Prostate gland (tissue), 2 donors: ENCODE data around the gene ERMARD. TPM values are rescaled to one million over a fixed set of nuclear protein-coding genes. Genes with fewer than 3 reads are reported as not detected.

Experiments used
- DNase-seq: peaks from one replicate; pipeline ENCODE4 v3.0.0-alpha.2; 2019; ENCODE audit warnings: low spot score
- H3K27ac ChIP-seq, 2 donors: fragments of 200-600 bp; sonication (generic); 2 replicates each; pipeline ENCODE4 v1.5.1; 2017 to 2019
- H3K27me3 ChIP-seq: fragments of 200-600 bp; sonication (generic); replicated peaks from 2 replicates; pipeline ENCODE4 v1.5.1; 2019; ENCODE audit not compliant: insufficient read depth
- H3K36me3 ChIP-seq, 2 donors: fragments of 200-600 bp; sonication (generic); 1 replicate in 1 of 2; 2 replicates in 1 of 2; pipeline versions ENCODE4 v1.5.1 to v1.8.1; 2017 to 2019
- H3K4me1 ChIP-seq: fragments of 200-600 bp; sonication (generic); replicated peaks from 2 replicates; pipeline ENCODE4 v1.5.1; 2019
- H3K4me3 ChIP-seq, 2 donors: fragments of 200-600 bp; sonication (generic); 2 replicates each; pipeline ENCODE4 v1.5.1; 2017 to 2019
- H3K9me3 ChIP-seq: fragments of 200-600 bp; sonication (generic); 2 replicates; pipeline ENCODE4 v1.5.1; 2017
- CTCF ChIP-seq, 4 experiments: fragments of 200-600 bp in 2 of 4; fragments of 450-650 bp in 2 of 4; sonication (generic) in 2 of 4; IDR thresholded peaks; 1 replicate in 3 of 4; 2 replicates in 1 of 4; pipeline ENCODE4 v1.5.1; 2016 to 2019; ENCODE audit warnings: antibody characterized with exemption in 4 of 4, mild to moderate bottlenecking in 2 of 4, moderate library complexity in 2 of 4
- POLR2A ChIP-seq: fragments of 450-650 bp; IDR thresholded peaks from one replicate; pipeline ENCODE4 v1.6.1; 2016; ENCODE audit warnings: antibody characterized with exemption, mild to moderate bottlenecking
- POLR2AphosphoS5 ChIP-seq: sonication (generic); formaldehyde crosslinking; IDR thresholded peaks from one replicate; pipeline ENCODE4 v1.6.1; 2017; ENCODE audit warnings: antibody characterized with exemption
- WGBS: methylation state at CpG from one replicate; pipeline ENCODE4 v1.1.5; 2018; 5-methylcytosine and 5-hydroxymethylcytosine counted together
- intact Hi-C: fragments of 100-400 bp; cut with DNase I; formaldehyde crosslinking; loops from one replicate; pipeline ENCODE4 v1.14.2; 2022
- total RNA-seq, 2 donors: library from RNA; depleted of rRNA; stranded (reverse); fragments of >200 nt; gene quantifications; one replicate each; pipeline ENCODE4 v1.1.0, GENCODE V29; 2016

Gene ERMARD
- total RNA-seq, 2 donors from 2014 or later = 23.7 to 33.2 TPM

GRCh38 chr6:169766232-169766631 is 14.8 kb downstream of the ERMARD start:
- WGBS = 68% methylated on average over 5 of the region's 5 CpGs
- H3K4me3 ChIP-seq = no peak overlapping the region
- intact Hi-C loops = no loop called here

GRCh38 chr6:169766921-169767736 is 15.7 kb downstream of the ERMARD start:
- H3K36me3 ChIP-seq = peaks cover 0 to 5% of the 10 kb centered on the region in 2 donors
- H3K27ac ChIP-seq = no peak overlapping the region
- no peaks in the 10 kb centered on the region for H3K9me3 ChIP-seq
- intact Hi-C loops = no loop called here
- H3K4me1 ChIP-seq = no peaks in the 10 kb centered on the region
- WGBS = 94% methylated on average over 13 of the region's 13 CpGs
- TF ChIP-seq CTCF (IDR thresholded peaks at IDR 0.05) (no peak), POLR2AphosphoS5 (no peak)
- H3K4me3 ChIP-seq = no peak overlapping the region
- DNase-seq = no peak
- no peaks in the 10 kb centered on the region for H3K27me3 ChIP-seq

More at GRCh38 chr6:169766232-169766631, 14.8 kb downstream of the ERMARD start:
- Histone ChIP-seq H3K9me3 (no peaks in the 10 kb centered on the region), H3K4me1 (no peaks in the 10 kb centered on the region), H3K27me3 (no peaks in the 10 kb centered on the region), H3K27ac (no peak overlapping the region), H3K36me3 (no peaks in the 10 kb centered on the region)
- DNase-seq = no peak
- no peak for TF ChIP-seq POLR2AphosphoS5
- TF ChIP-seq POLR2A = no peak
- no peak for TF ChIP-seq CTCF (IDR thresholded peaks at IDR 0.05)

GRCh38 chr6:169774347-169774746 is 22.9 kb downstream of the ERMARD start:
- H3K4me3 ChIP-seq = no peak overlapping the region
- intact Hi-C loops = no loop called here
- H3K27me3 ChIP-seq = no peaks in the 10 kb centered on the region
- 89% methylated on average over 9 of the region's 9 CpGs for WGBS
- H3K4me1 ChIP-seq = no peaks in the 10 kb centered on the region
- TF ChIP-seq CTCF (IDR thresholded peaks at IDR 0.05) = no peak
- TF ChIP-seq POLR2AphosphoS5 = no peak
- no peak for TF ChIP-seq POLR2A
- H3K9me3 ChIP-seq = no peaks in the 10 kb centered on the region
- no peak for DNase-seq
- H3K36me3 ChIP-seq = peaks cover 0 to 8% of the 10 kb centered on the region in 2 donors
- H3K27ac ChIP-seq = no peak overlapping the region

- no peaks in the 10 kb centered on the region for H3K9me3 ChIP-seq
- intact Hi-C loops = no loop called here
Observed at GRCh38 chr6:169775321-169775720, 23.9 kb downstream of the ERMARD start.

More at GRCh38 chr6:169775321-169775720, 23.9 kb downstream of the ERMARD start:
- 82% methylated on average over 10 of the region's 10 CpGs for WGBS
- Histone ChIP-seq H3K36me3 (peaks cover 0 to 8% of the 10 kb centered on the region in 2 donors), H3K27ac (no peak overlapping the region), H3K4me3 (no peak overlapping the region), H3K4me1 (no peaks in the 10 kb centered on the region), H3K27me3 (no peaks in the 10 kb centered on the region)
- TF ChIP-seq POLR2AphosphoS5 (no peak), POLR2A (no peak), CTCF (IDR thresholded peaks at IDR 0.05) (no peak)
- DNase-seq = no peak
